ENCODE results near the gene PNMA8C.

- no peak for TF ChIP-seq POLR2AphosphoS5 (IDR thresholded peaks at IDR 0.05; ENCODE audit: insufficient read depth, low read depth, low read length)
- no peak for TF ChIP-seq CTCF (IDR thresholded peaks at IDR 0.05; ENCODE audit: extremely low read depth in 1 of 2, insufficient read depth in 1 of 2, low read depth in 1 of 2, low read length in 2 of 2)
- TF ChIP-seq POLR2A (IDR thresholded peaks at IDR 0.05; ENCODE audit: low read depth, low read length), result no peak
- TF ChIP-seq EZH2 (IDR thresholded peaks at IDR 0.05; ENCODE audit: borderline replicate concordance, low read depth, low read length, severe bottlenecking), result no peak
- no peak for TF ChIP-seq MAX (IDR thresholded peaks at IDR 0.05; ENCODE audit: insufficient read depth, insufficient read length)
- TF ChIP-seq FOS (IDR thresholded peaks at IDR 0.05; ENCODE audit: borderline replicate concordance, insufficient read depth, low read length), result no peak
Measured at GRCh38 chr19:46376241-46377153, 52.2 kb downstream of the PNMA8C start.
